ENCODE data around the gene CDH13. TPM values are rescaled to one million over a fixed set of nuclear protein-coding genes. Genes with fewer than 3 reads are reported as not detected.

The CDH13 gene
- total and polyA plus RNA-seq, 9 of the 15 experiments (the other 6 are each of a cell fraction or from before 2014, with no cell fraction given): 0.03 TPM; not detected in 8

DNA sequence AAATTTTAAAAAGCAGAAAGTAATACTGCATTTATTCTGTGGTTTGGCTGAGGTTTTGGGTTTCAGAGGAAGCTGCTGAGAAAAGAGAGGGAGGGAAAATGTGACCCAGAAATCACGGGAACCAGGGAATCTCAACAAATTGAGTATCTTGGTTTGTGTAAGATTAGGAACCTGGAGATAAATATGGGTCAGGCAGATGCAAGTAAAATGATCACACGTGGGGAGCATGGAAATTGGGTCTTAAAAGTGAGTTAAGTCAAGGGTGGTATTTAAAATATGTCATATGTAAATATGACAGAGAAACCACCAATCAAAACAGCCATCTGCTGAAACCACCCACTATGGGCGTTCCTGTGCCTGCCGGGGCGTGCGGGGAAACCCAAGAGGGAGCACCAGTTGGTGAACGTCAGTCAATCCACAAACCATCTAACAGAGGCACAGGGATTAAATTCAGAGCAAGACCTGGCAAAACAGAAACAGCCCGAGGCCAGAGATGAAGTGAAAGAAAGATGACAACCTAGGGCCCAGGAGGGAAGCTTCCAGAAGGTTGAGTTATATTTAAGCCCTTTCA, 33.4 kb downstream of the CDH13 start:
- H3K79me2 ChIP-seq (ENCODE audit: control insufficient read depth, insufficient read depth, low read length): no peaks in the 10 kb centered on the region
- ATAC-seq (no peak), FAIRE-seq (no peak), DNase-seq (ENCODE audit: extremely low read depth in 1 of 4, low spot score in 3 of 4) (no peak)
- TF ChIP-seq SETDB1 (IDR thresholded peaks at IDR 0.05; ENCODE audit: low read length): no peak
- no peak overlapping the region for H3K4me3 ChIP-seq
- H2AFZ ChIP-seq (ENCODE audit: low read depth, low read length): no peak overlapping the region
- no peak overlapping the region for H3K4me2 ChIP-seq (ENCODE audit: insufficient read depth, low read length)
- no peaks in the 10 kb centered on the region for H3K27me3 ChIP-seq (ENCODE audit: control insufficient read depth in 2 of 2, insufficient read depth in 2 of 2, low read length in 2 of 2)
- in situ Hi-C loops (cut with MboI): no loop called here
- no peak overlapping the region for H3K9ac ChIP-seq (ENCODE audit: insufficient read depth in 1 of 2, low read depth in 2 of 2, low read length in 2 of 2)
- BruUV-seq (replicated peaks): no TSS peak
- H3K4me1 ChIP-seq (replicated peaks in 1 of 2; ENCODE audit: control insufficient read depth in 2 of 2, insufficient read depth in 2 of 2, low read length in 2 of 2): no peaks in the 10 kb centered on the region
- intact Hi-C loops (cut with micrococcal nuclease): no loop called here
- WGBS (ENCODE audit: insufficient coverage, low coverage, missing lambda C conversion rate): 0% methylated on average over 8 of the region's 8 CpGs
- no peak overlapping the region for H3K27ac ChIP-seq (ENCODE audit: extremely low read depth, low read depth, low read length)
- CTCF ChIA-PET (ENCODE audit: low intra/inter-chr PET ratio): no interaction called here
- H3K9me3 ChIP-seq (replicated peaks; ENCODE audit: control insufficient read depth, insufficient read depth, low read depth, low read length): no peaks in the 10 kb centered on the region
- H4K20me1 ChIP-seq (replicated peaks; ENCODE audit: control insufficient read depth, insufficient read depth, low read length): no peaks in the 10 kb centered on the region
- H3K9me1 ChIP-seq (ENCODE audit: control insufficient read depth, insufficient read depth, low read length): no peaks in the 10 kb centered on the region
- POLR2A ChIA-PET: no interaction called here
- H3K36me3 ChIP-seq (ENCODE audit: control insufficient read depth, insufficient read depth, low read length): no peaks in the 10 kb centered on the region

DNA sequence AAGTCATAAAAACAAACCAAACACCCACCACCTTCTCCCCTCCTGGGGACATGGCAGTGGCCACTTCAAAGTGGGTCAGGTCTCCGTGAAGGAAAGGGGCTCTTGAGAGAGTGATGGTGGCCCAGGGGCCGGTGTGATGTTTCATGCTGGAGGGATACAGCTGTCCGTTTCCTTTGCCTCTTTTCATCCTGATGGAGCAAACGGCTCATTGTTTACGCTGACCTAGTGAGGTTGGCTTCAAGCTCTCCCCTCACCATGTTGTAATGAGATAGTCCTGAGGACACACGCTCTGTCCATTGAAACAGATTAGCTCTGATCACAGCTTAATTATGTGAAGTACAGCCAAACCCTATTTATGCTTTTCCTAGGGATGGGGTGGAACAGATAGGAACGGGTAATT, 34.2 kb downstream of the CDH13 start:
- Histone ChIP-seq H3K27ac (ENCODE audit: extremely low read depth, low read depth, low read length) (no peak overlapping the region), H3K79me2 (ENCODE audit: control insufficient read depth, insufficient read depth, low read length) (no peaks in the 10 kb centered on the region), H3K4me1 (replicated peaks in 1 of 2; ENCODE audit: control insufficient read depth in 2 of 2, insufficient read depth in 2 of 2, low read length in 2 of 2) (no peaks in the 10 kb centered on the region), H3K4me2 (ENCODE audit: insufficient read depth, low read length) (no peak overlapping the region), H2AFZ (ENCODE audit: low read depth, low read length) (no peak overlapping the region), H3K9me3 (replicated peaks; ENCODE audit: control insufficient read depth, insufficient read depth, low read depth, low read length) (no peaks in the 10 kb centered on the region), H3K9me1 (ENCODE audit: control insufficient read depth, insufficient read depth, low read length) (no peaks in the 10 kb centered on the region), H3K36me3 (ENCODE audit: control insufficient read depth, insufficient read depth, low read length) (no peaks in the 10 kb centered on the region), H3K9ac (ENCODE audit: insufficient read depth in 1 of 2, low read depth in 2 of 2, low read length in 2 of 2) (no peak overlapping the region), H4K20me1 (replicated peaks; ENCODE audit: control insufficient read depth, insufficient read depth, low read length) (no peaks in the 10 kb centered on the region), H3K4me3 (no peak overlapping the region), H3K27me3 (ENCODE audit: control insufficient read depth in 2 of 2, insufficient read depth in 2 of 2, low read length in 2 of 2) (no peaks in the 10 kb centered on the region)
- in situ Hi-C loops (cut with MboI) (no loop called here), intact Hi-C loops (cut with micrococcal nuclease) (no loop called here)
- FAIRE-seq: no peak
- ATAC-seq: no peak
- no peak for DNase-seq (ENCODE audit: extremely low read depth in 1 of 4, low spot score in 3 of 4)
- ChIA-PET POLR2A (no interaction called here), CTCF (ENCODE audit: low intra/inter-chr PET ratio) (no interaction called here)
- no TSS peak for BruUV-seq (replicated peaks)
- no peak for TF ChIP-seq SMC3 (conservative IDR thresholded peaks at IDR 0.05; ENCODE audit: insufficient read depth, low read depth, low read length)
- no peak for TF ChIP-seq LEF1 (IDR thresholded peaks at IDR 0.05)
- TF ChIP-seq IRF2 (CRISPR knock-in tag; IDR thresholded peaks at IDR 0.05): no peak
- TF ChIP-seq ZNF584 (CRISPR knock-in tag; IDR thresholded peaks at IDR 0.05; ENCODE audit: low read depth): no peak
- no peak for TF ChIP-seq ZNF212 (CRISPR knock-in tag; IDR thresholded peaks at IDR 0.05)
- no peak for TF ChIP-seq XRCC3 (IDR thresholded peaks at IDR 0.05)
- no peak for TF ChIP-seq ZSCAN32 (CRISPR knock-in tag; IDR thresholded peaks at IDR 0.05)
- no peak for TF ChIP-seq ZNF707 (CRISPR knock-in tag; conservative IDR thresholded peaks at IDR 0.05)
- no peak for TF ChIP-seq TCFL5 (CRISPR knock-in tag; conservative IDR thresholded peaks at IDR 0.05)
- no peak for TF ChIP-seq U2AF2 (optimal IDR thresholded peaks at IDR 0.05; ENCODE audit: low read depth, low read length)
- TF ChIP-seq WHSC1 (IDR thresholded peaks at IDR 0.05; ENCODE audit: low read length): no peak
- TF ChIP-seq, protein P1, sequence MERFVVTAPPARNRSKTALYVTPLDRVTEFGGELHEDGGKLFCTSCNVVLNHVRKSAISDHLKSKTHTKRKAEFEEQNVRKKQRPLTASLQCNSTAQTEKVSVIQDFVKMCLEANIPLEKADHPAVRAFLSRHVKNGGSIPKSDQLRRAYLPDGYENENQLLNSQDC (CRISPR knock-in tag; IDR thresholded peaks at IDR 0.05): no peak
- WGBS (ENCODE audit: insufficient coverage, low coverage, missing lambda C conversion rate): under 1% methylated on average over 7 of the region's 7 CpGs

Measured in K562 (cell line).